Stimulated activated naive CD4-positive, alpha-beta T cell treated with Interleukin-2 at 50 U/mL for 16 hours (primary cell): ENCODE results near the gene DCAF8L2.
"Not testable (repeated sequence)": the region's sequence is repeated elsewhere in the genome, so short reads cannot be mapped to it uniquely, and the experiment has no call there.

Experiments
- DNase-seq: peaks from one replicate; lab custom pipeline; 2025; lab: John Stamatoyannopoulos, UW

Gene DCAF8L2

DNA sequence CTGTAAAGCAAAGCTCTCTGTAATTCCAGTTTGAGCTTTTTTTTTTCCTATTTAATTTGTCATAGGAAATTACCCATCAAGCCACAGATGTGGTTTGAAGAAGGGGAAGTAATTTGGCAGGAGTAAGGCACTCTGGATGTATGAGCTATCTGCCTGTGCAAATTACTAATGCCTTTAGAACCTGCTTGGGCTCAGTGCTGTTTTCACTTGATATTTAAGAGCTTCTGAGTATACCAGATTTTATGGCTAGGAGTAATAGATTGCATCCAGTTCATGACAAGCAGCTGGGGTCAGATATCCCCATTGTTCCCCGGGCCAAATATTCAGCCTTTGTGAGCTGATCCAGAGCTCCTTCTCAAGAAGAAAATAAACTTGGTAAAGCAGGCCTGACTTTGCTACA, 89.1 kb downstream of the DCAF8L2 start:
- DNase-seq = no peak

GRCh38 chrX:27680726-27681125, 90.6 kb downstream of the DCAF8L2 start:
- DNase-seq = no peak

DNA sequence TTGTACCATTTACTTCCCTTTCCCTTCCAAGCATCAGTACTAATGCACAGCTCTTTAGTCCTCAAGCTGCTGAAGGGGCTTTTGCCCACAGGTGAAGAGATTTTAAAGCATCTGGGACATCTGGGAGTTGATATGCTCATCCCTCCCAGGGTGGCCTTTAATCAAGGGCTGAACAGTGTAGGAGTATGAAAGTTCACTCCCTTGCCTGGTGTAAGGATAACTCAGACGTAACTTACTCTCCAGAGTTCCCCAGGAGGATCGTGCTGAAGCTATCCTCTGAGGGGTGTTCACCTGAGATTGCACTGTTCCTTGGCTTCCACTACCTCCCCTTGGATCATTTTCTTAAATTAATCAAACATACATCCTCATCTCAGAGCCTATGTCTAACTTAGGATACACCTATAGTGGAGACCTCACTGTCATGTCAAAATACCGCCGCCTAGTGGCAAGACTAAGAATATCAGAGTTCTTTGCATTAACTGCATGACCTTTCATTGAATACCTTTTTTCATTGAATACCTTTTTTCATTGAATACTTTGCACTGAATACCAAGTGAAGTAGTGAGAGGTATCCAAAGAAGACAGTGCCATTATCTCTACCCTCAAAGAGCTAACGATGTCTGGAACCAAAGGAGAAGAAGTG, 93.5 kb downstream of the DCAF8L2 start:
- not testable (repeated sequence) for DNase-seq

DNA sequence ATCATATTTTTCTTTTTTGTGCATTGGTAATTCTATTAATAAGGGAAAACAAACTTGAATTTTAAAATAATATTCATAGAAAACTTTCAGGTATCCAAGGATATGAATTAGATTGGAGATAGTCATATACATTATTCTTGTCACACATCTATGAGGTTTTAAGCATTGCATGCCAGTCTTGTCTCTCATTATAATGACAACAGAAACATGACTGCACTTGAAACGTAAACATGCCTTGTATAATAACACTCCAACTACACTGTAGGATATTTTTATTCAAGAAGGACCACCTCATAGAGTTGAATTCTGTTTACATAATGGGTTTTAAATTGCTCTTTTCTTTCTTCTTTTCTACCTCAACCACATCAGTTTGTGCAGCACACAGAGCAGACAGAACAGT, 104.5 kb downstream of the DCAF8L2 start:
- DNase-seq = no peak

- no peak for DNase-seq
Observed at GRCh38 chrX:27706526-27706925, 116.4 kb downstream of the DCAF8L2 start.

DNA sequence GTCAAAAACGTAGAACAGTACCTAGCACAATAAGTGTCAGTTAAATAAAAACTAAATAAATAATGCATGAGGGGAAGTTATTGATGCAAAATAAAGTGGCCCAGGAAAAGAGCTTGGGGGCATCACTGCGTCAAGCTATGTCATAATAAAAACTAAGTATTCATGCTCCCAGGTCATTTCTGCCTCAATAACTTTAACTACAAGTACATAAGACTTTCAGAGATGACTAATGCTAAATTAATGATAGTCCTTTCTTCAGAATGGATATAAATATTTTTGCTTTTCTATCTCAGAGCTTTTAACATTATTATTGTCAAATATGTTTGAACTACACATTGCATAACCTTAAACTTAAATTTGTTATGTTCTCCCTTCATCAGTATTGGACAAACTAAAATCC, 125.5 kb downstream of the DCAF8L2 start:
- no peak for DNase-seq

DNA sequence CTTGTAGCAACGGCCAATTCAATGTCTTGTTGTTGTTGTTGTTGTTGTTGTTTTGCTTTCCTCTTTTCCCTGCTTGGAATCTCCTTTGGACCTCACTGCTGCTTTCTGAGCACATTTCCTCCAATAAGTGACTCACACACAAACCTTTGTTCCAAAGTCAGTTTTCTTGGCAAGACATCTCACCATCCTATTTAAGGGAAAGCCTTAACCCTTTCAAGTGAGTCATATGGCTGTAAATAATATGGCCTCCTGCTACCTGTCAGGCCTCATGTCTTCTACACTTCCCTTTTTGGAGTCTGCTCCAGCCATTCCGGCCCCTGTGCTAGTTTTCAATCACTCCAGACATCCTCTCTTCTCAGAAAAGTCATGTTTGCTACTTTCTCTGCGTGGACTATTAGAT, 138.1 kb downstream of the DCAF8L2 start:
- no peak for DNase-seq

DNA sequence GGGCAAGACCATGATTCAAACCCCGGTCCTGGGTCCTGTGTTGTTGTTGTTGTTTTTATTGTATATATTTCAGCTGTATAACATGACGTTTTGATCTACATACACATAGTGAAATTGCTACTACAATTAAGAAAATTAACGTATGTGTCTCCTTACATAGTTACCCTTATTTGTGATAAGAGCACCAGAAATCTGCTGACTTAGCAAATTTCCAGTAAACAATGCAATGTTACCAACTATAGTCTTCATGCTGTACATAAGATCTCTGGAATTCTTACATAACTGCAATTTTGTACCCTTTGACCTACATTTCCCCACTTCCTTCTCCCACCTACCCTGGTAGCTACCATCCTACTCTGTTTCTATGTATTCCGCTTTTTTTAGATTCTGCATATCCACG, 141.8 kb downstream of the DCAF8L2 start:
- no peak for DNase-seq

DNA sequence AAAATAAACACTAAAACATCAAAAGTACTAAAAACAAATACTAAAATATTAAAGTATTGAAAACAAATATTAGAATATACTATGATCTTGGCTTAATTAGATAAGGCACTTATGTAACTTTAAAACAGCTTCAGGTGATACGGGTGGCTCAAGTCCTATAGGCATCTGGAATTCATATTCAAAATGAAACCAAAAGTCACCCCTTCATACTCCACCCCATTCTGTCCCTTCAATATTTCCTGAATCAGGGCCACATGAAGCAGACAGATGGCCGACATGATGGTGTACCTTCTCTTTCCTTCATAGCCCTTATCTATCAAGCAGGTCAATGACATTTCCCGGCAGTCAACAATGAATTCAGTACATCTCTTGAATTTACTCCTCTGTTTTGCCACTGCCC, 145.8 kb downstream of the DCAF8L2 start:
- no peak for DNase-seq

GRCh38 chrX:27740933-27741332, 150.8 kb downstream of the DCAF8L2 start:
- no peak for DNase-seq

GRCh38 chrX:27743521-27743920, 153.4 kb downstream of the DCAF8L2 start:
- DNase-seq = not testable (repeated sequence)

GRCh38 chrX:27746516-27746915, 156.4 kb downstream of the DCAF8L2 start:
- no peak for DNase-seq

DNA sequence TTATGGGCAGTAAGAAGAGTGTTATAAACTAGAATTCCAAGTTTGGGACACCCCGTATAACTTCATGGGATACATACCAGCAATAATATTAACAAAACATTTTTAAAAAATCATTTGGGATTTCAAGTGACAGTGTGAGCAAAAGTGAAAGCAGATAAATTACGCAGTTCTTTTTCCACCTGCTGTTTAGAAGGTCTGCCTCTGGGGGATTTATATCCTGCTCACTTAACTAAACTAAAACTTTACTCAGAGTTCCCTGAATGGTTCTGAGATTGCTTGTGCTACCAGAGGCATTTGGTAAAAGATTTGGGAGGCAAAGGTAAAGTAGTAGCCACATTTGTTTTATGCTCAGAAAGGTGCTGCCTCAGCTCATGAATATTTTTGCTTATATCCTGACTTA, 160.2 kb downstream of the DCAF8L2 start:
- not testable (repeated sequence) for DNase-seq

- DNase-seq = no peak
Observed at GRCh38 chrX:27751976-27752375, 161.8 kb downstream of the DCAF8L2 start.

DNA sequence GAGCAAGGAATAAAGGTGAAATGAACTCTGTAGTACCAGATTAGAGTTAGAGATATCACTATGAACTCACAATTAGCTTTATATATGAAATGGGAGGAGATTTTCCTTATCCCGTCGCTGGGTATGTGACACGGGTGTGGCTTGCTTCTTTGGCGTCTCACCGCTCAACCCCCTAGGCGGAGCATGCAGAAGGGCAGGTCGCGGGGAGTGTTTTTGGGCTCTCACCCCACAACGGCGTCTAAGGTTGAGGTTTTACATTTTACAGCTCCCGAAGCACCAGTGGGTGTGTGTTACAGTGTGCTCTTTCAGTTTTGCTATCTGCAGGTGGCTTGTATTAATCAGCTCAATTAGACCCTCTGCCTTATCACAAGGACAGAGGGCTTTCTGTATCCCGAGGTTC, 175.6 kb downstream of the DCAF8L2 start:
- no peak for DNase-seq

DNA sequence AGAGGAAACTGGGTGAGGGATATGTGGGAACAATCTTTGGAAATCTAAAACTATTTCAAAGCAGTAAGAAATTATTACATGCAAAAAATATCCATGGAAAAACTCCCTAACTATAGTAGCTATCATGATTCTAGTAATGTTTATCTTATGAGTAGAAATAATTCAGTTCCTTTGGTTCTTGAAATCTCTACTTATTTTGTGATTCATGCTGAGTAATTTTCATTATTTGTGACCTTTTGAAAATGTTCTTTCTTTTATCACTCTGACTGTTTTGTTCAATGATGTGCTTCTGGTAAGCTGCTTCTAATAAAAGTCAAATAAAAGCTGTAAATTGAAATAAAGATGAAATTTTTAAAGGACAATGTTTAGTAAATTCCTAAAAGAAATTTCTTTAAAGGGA, 177.2 kb downstream of the DCAF8L2 start:
- DNase-seq = no peak

GRCh38 chrX:27775984-27776383, 185.8 kb downstream of the DCAF8L2 start:
- no peak for DNase-seq

DNA sequence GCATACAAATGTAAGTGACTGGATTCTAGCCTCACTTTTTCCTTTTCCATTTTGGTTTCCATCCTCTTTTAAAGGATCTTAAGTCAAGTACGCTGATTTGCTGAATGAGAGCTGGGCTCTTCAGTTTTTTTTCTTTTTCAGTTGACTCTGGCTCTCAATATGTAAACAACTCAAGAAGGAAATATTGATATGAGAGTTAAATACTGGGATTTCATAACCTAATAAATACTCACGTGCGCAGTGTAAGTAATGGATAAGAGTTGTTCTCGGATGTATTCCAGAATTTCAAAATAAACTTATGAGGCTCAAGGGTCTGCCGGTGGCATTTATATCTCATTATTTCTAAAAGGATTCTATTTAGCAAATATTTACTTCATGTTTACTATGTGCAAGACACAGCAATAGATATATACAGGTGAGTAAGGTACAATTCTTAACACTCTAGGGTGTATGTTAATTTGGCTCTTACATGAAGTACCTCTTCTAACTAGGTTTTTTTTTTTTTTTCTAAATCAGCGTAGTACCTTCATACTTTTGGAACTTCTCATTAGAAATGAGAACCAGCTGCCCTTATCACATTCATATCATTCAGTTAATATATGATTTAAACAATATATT, 206.6 kb downstream of the DCAF8L2 start:
- DNase-seq = no peak

- no peak for DNase-seq
Observed at GRCh38 chrX:27797575-27797974, 207.4 kb downstream of the DCAF8L2 start.
